Fibroblast of skin of abdomen (primary cell): ENCODE measurements around the gene NCKAP5.

Source experiments
- DNase-seq: peaks from one replicate; pipeline ENCODE4 v3.0.0-alpha.2; 2013

NCKAP5 gene

DNA sequence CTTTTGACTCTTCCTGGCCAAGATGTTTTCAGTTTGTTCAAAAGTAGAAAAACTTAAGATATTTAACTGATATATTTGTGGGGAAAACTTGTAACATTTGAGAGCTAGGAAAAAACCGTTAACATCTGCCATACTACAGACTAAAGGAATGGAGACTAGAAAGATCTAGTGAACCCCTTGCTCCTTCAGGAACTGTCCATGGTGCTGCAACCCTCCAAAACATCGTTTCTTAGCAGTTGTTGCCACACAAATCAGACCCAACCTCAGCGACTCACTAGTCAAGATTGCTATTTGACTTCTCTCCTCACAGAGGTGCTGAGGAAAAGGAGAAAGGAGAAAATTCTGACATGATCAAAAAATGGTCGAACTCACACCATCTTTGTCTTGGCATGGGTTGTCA is 504.5 kb downstream of the NCKAP5 start:
- DNase-seq = peak; percentile 18

DNA sequence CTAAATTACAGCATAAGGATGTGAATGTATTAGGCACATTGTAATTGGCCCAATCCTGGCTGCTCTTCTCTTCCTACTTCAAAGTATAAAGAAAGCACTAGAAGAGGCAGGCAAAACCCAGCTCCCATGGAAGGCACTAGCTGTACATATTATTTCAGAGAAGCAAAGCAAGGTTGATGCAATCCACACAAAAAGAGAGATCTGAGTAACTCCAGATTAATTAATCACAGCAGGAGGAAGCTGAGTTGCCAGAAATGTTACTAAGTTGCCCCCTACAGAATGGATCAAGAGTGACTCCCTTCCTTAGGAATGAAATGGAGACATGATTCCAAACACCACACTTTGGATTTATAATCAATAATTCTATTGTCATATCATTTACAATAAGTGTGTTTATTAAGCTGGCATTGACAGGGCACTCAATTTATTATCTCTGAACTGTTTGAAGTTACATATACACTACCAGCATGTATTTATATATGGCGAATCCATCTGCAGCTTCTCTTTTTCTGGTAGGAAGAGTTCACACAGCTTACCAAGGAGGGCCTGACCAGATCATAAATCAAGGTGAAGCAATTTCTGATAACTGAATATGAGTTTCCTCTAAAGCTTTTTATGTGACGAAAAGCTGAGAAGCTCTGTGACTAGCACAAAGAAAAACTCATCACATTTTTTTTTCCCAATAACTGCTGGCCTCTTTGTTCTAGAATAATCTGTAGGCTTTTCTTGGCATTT is 505.2 kb downstream of the NCKAP5 start:
- peak; percentile 77 for DNase-seq

DNA sequence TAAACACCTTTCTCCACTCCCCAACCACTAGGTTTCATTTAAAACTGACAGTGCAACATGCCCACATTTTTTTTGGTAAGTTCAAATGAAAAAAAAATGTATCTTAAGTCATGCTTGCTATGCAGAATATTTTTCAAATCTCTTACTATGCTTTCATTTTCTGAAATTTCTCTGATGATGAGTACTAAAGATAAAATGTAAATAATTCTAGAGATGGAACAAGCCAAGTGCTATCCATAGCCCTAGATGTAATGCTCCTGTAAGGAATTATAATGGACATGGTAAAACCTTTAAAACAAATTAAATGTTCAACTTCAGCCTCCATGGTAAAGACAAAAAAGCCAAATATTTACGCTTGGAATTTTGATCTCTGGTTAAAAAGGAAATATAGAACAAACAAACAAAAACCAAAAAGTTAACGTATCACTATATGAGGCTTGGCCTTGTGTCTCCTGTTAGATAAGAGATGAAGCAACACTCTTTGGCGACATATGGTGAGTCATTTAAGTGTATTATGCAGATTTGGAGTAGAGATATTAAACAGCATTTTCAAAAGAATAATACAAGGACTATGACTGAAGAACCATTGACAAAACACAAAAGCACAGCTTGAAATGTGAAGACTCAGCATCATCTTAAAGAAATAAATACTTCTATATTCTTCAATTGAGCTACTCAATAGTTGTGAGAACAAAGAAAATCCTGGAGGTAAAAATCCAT is 506.2 kb downstream of the NCKAP5 start:
- DNase-seq = peak; percentile 23

DNA sequence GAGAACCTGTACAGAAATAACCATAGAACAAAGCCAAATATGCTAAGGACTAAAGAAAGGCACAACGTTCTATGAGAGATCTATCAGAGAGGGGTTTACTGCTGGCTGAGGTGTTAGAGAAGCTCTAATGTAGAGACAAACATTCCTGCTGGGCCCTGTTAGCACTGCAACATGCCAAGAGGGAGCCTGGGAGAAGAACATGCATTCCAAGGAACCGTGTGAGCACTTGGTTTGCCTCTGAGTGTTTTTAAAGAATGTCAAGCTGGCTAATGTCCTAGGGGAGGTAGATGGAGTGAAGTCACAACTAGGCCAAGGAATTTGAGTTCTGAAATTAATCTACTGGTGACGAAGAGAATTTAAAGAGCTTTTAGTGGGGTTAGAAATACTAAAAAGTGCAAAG is 514.0 kb downstream of the NCKAP5 start:
- peak; percentile 70 for DNase-seq

DNA sequence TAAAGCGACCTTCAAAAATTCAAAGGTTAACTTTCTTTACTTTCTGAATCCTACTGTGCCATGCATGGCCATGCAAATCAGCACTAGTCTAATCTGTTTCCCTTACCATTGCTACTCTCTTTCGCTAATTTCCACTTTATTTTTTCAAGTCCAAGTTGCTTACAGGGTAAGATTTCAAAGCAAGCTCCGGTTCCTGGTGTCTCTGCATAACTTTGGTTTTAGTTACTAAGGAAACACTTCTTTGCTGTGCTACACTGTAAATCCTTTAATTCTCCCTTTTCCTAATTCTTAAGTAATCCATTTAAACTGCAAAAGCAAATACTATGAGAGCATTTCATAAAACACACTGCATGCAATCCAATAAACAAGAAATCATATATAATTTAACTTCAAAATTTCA is 514.7 kb downstream of the NCKAP5 start:
- DNase-seq = no peak

DNA sequence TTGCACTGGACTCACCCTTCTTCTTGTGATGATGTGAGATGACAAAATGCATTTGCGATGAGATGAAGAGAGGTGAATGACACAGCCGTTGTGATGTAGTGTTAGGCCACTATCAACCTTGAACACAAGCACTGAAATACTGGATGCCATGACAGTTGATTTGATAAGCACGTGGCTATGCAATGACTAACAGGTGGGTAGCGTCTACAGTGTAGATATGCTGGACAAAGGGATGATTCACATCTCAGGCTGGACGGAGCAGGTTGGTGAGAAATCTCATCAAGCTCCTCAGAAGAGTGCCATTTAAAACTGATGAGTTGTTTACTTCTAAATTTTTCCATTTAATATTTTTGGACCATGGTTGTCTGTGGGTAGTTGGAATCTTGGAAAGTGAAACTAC is 522.5 kb downstream of the NCKAP5 start:
- DNase-seq = no peak

DNA sequence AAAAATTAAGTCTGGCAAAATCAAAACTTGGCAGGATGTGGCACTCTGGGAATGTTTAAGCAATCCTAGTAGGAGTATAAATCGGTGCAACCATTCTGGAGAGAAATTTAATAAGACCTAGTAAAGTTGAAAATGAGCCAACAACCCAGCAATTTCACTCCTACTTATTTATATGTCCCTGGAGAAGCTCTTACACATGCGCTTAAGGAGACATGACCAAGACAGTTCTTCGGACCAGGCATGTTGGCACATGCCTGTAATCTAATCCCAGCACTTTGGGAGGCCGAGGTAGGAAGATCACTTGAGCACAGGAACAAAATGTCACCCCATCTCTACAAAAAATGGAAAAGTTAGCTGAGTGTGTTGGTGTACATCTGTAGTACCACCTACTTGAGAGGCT is 523.7 kb downstream of the NCKAP5 start:
- DNase-seq = no peak

DNA sequence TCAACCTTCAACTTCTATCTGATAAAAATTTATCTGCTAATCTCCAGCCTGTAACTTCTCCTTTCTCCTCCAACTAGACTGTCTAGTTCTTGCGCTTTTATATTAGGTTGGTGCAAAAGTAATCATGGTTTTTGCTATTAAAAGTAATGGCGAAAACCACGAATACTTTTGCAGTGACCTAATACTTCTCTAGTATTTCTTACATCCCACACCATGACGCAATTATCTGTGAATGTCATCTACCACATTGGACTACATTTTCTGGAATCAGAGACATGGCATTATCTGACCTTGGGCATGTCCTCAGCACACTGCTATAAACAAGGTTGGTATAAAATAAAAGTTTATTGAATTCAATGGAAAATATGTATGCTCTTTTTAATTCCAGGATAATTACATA is 528.1 kb downstream of the NCKAP5 start:
- peak; percentile 45 for DNase-seq

DNA sequence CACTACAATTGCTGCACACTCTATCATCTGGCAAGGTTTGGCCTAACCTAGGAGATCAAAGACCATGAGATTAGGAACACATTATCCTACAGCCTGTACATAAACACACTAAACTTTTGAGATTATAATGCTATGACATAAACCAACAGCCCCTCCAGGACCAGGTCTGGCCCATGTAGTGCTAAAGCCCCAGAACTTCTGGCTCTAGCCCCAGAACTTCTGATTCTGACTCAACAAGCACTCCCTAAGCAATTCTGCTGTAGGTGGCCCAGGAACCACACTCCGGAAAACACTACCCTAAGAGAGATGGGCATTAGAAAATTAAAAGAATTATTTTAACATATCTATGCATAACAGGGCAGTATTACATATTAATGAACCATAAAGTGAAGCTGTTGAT is 528.7 kb downstream of the NCKAP5 start:
- no peak for DNase-seq

DNA sequence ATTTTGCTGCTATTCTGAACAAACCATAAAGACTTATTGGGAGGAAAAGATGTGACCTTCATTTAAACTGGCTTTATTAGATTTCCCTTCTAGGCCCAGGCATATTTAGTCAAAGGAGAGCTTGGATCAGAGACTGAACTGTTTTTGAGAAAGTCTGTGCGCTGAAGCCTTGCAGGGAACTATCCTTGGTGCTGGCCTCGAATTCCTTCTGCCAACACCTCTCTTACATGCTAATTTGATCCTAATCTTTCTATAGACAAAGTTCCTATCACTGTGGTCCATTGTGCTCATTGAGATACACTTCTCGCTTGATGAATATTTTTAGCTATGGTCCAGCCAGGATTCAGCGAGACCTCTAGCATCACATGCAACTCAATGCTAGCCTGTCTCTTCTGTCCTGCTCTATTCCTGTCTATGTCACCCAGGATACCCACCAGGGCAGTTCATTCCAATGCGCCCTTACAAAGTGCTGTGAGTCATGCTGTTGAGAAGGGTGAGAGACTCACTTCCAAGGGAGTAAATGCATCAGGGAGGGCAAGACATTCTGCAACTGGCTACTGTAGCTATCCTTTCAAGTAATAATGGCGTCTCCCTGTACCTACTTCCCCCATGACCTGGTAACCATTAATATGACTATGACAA is 541.6 kb downstream of the NCKAP5 start:
- peak; percentile 17 for DNase-seq

DNA sequence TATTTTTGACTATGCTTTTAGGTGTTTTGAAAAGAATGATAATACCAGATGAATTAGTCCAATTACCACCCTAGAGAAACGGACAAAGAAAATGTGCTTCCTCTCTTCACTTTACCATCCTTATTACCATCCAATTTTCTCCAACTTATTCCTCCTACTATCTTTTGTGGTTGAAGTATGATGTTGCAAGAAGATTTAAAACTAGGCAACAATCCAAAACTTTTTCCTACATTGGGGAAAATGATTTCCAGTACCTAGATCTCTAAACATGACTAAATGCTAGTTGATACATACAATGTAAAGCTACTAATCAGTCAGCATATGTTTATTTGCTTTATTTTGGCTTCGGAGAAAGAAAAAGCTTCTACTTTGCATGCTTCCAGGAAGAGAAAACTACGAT is 543.3 kb downstream of the NCKAP5 start:
- DNase-seq = no peak

DNA sequence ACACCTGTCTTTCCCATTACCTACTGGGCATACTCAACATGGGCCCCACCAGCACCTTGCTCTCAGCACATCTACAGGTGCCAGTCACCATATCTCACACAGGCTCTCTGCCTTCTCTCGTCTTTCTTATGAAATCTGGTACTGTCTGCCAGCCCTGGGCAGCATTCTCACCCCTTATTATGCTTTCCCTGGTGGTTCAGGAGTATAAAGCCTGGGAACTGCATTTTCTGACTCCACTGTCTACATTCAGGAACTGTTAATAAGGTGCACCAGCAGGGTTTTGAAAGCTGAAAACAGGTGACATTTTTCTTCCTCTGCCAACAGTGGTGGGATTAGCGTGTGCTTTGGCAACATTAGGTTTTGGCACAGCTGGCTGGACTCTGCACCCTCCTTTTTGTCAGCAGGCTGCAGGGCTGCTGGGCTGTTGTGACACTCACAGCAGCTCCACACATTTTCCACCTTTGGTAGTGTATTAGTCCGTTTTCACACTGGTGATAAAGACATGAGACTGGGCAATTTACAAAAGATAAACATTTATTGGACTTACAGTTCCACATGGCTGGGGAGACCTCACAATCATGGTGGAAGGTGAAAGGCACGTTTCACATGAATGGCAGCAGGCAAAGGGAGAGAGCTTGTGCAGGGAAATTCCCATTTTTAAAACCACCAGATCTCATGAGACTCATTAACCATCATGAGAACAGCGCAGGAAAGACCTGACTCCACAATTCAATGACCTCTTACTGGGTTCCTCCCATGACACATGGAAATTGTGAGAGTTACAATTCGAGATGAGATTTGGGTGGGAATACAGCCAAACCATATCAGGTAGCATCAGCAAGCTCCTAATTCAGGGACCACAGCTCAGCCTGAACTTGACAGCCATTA is 555.2 kb downstream of the NCKAP5 start:
- no peak for DNase-seq

DNA sequence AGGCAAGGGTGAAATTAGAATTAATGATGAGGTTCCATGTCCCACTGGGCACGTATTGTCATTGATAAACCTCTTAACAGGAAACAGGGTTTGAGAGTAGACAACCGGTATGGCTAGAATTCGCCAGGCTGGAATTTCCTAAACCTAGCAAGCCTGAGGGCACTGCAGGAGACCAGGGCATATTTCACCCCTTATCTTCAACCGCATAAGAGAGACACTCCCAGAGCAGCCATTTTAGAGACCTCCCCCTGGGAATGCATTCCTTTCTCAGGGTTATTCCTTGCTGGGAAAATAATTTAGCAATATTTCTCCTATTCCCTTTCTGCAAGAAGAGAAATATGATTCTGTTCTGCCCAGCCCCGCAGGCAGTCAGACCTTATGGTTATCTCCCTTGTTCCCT is 563.6 kb downstream of the NCKAP5 start:
- no peak for DNase-seq

DNA sequence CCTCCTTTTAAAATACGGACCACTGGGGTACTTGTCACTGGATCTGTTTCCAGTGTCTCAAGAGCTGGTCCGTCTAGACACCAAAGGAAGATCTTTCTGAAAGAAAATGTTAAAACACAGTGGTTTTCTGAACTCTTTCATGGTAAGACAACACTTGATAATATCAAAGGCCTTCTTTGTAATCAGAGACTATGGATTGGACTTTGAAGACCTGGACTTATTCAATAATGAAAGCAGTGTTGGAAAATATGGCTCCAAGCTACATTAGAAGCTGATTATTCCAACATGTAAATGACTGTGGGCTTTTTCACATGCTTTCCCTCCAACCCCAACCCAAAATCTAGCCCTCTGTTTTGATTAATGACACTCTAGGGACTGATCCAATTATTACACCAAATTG is 568.8 kb downstream of the NCKAP5 start:
- no peak for DNase-seq

DNA sequence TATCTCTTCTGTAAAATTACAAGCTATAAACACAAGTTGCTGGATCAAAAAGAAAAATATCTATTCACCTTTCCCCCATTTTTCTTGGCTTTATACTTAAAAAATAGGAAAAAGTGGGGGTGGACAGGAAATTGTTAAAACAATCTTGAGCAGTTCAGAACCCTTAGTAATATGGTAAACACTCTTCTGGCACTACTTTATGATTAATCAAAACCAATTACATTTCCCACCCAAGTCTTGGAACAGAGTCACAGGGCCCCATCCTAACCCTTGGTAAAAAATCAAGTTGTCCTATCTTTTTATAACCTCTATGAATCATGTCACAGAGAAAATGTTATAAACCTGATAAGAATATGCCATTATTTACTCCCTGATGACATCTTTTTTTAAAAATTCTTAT is 570.0 kb downstream of the NCKAP5 start:
- no peak for DNase-seq

DNA sequence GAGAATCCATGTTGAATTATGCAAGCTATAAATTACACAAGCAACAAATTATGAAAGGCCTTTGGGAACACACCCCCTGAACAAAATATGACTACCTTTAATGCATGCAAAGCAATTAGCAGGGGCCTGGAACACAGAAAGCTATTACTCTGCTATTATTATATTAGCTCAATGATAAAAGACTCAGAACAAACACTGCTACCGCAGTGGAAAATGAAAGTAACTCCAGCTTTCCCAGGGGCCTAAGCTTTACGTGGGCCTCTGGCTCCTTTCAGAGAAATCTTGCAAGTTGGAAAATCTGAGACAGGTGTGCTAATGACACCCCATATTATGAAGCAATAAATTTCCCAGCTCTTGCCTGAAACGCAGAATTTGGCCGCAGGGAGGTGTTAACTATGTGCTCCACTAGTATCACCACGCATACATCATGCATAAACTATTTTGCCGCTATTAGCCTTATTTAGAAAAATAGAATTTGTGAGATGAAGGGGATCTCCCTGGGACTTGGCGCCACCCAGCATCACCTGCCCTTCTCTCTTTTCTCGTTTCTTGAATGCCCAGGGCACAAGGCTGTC is 576.7 kb downstream of the NCKAP5 start:
- DNase-seq = no peak

DNA sequence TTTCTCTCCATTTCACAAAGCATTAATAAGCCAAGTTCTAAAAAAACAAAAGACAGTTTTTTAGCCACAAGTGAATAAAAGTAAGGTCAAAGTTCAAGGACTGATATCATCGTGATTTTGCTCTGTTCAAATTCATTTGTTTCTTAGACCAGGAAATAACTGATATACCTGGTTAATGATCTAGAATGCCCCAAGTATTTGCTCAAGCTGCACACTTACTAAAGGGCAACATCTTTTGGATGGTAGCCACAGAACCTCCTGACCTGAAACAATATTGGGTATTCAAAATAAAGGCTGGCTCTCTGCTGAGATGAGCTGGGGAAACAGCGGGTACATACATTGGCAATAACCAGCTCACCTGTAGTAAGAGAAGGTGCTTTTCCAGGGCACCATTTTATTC is 583.5 kb downstream of the NCKAP5 start:
- no peak for DNase-seq

DNA sequence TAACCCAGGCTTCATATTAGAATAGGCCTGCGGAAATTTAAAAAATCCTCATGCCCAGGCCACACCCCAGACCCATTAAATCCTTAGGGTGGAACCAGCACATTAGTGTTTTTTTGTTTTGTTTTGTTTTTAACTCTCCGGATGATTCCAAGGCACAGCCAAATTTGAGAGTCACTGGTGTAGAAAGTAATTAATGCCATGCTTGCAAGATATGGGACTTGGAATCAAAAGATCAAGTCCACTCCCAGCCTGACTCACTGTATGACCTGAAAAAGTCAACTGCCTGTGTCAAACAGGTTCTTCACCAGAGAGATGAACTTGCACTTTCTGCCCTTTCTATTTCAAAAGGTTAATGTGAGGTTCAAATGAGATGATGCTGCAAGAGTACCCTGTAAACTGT is 588.0 kb downstream of the NCKAP5 start:
- DNase-seq = no peak

DNA sequence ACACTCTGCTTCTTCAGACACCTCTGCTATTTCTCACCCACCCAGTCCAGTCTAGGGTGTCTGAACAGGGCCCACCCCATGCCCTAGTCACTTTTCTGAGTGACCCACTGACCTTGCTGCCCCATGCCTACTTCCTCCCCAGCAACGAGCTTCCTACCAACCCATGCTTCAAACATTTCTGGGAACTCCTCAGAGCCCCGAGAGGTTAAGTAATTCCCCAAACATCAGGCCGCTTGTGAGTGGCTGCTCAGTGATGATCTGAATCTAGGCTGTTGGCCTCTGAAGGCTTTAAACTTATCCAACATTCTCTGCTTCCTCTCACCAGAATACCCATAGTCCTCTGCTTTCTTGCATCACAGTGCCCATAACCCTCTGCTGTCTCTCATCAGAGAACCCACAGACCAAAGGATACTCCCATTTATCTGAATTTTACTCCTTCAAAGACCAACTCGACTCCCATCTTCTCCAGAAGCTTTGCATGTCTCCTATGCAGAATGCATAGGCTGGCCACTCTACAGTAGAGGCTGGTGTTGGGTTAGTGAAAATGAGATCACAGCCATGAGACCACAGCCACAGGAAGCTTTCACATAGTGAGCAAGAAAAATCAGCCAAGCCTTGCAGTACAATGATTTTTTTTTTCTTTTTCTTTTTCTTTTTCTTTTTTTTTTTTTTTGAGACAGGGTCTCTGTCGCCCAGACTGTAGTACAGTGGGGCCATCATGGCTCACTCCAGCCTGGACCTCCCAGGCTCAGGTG is 588.7 kb downstream of the NCKAP5 start:
- DNase-seq = no peak

DNA sequence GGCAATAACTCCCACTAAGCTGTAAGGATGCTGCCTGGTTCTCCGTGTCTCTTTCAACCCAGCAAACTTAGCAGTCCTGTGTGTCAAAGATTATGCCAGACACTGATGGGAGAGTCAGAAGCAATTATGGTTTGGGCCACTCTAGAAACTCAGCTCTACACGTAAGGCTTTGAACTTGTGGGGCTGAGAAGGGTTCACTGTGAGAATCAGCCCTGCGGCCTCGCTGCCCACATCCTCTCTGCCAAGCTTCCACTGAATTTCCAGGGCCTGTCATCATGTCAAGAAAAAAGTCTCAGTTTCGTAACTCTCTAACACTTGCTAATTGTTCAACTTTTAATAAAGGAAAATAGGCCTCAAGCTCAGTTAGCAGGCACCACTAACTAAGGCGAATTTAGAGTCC is 589.4 kb downstream of the NCKAP5 start:
- no peak for DNase-seq

DNA sequence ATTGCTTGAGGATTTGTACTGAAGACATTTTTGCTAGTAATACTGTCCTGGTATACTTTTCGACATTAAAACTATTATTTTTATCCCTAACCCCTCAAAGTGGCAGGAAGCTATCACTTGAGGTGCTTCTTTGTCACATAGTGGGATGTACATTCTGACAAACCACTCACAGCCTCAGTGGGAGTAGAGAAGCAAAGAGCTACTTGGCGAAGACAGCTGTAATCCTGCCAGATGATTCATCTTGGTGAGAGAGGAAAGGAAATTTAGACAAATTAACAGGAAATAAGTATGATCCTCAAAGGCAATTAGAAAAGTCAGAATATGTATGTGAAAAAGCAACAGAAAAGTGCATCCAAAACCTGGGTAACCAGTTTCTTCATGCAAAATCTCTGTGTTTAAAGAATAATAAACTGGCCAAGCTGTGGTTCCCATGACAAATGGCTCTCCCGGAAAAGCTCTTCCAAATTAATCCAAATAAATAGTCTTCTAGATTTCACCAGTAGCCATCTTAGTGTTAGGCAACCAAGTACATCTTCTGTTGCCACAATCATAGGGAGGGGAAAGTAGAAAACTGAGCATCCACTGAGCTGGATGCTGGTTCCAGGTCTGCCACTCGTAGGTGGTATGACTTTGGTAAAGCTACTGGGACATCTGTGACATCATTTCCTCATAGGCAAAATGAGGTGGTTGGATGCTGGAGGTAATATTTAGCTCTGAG is 590.3 kb downstream of the NCKAP5 start:
- peak; percentile 59 for DNase-seq
